Thyroid gland (tissue), 4 donors: ENCODE results near the gene FYN.

Experiments used
- CTCF ChIP-seq, 6 experiments: fragments of 200-600 bp in 3 of 6; fragments of 450-650 bp in 3 of 6; sonication (generic) in 3 of 6; IDR thresholded peaks; one replicate each; pipeline ENCODE4 v1.5.1; 2016 to 2019; ENCODE audit warnings: antibody characterized with exemption in 6 of 6, mild to moderate bottlenecking in 2 of 6, inconsistent platforms in 1 of 6, moderate library complexity in 1 of 6
- POLR2A ChIP-seq, 2 donors: fragments of 450-650 bp; IDR thresholded peaks; one replicate each; pipeline ENCODE4 v1.6.1; 2017; ENCODE audit warnings: antibody characterized with exemption in 2 of 2, mild to moderate bottlenecking in 2 of 2, moderate library complexity in 1 of 2

GRCh38 chr6:111770263-111771093, 102.8 kb downstream of the FYN start:
- TF ChIP-seq CTCF (IDR thresholded peaks at IDR 0.05) (no peak), POLR2A (IDR thresholded peaks at IDR 0.05) (no peak)
